GM19193 (cell line): Measurements from ENCODE around the gene TUBA8.

Experiments used
- POLR2A ChIP-seq: IDR thresholded peaks from 4 replicates; pipeline ENCODE4 v1.6.1; 2011; ENCODE audit not compliant: insufficient read depth, insufficient read length; ENCODE audit errors: extremely low read depth

The TUBA8 gene

DNA sequence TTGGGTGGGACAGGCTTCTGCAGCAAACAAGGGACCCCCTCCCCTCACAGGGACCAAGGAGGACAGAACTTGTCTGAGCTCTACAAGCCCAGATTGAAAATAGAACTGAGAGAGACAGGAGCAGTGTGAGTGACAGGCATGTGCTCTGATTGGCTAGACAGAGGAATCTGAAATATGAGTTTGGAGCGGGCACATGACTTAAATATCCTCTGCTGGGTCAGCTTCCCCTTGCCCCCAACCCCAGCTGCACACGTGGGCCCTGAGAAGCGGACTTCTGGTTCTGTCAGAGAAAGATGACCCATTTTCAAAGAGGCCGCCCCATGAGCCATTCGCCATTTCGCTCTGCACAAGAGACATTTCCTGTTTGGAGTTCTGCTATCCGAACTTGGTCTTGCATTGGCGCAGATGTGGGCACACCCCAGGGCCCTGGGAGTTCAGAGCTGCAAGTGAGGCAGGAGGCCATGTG, 5.3 kb downstream of the TUBA8 start:
- TF ChIP-seq POLR2A, result no peak

DNA sequence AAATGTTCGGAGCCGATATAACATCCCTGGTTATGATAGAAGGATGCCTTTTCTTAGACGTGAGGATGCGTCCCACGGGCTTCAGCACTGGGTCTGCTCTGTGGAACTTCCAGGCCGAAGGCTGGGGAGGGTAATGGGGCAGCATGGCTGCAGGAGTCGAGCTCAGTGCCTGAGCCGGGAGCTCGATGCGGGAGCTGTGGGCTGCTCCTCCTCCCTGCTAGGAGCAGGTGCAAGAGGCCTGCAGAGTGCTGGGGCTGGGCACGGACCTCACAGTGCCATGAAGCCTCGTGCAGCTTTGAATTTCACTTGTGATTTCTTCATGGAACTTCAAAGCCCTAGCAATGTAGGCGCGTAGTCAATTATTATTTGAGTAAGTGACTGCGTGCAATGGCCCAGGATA, 6.0 kb downstream of the TUBA8 start:
- TF ChIP-seq POLR2A, result no peak

DNA sequence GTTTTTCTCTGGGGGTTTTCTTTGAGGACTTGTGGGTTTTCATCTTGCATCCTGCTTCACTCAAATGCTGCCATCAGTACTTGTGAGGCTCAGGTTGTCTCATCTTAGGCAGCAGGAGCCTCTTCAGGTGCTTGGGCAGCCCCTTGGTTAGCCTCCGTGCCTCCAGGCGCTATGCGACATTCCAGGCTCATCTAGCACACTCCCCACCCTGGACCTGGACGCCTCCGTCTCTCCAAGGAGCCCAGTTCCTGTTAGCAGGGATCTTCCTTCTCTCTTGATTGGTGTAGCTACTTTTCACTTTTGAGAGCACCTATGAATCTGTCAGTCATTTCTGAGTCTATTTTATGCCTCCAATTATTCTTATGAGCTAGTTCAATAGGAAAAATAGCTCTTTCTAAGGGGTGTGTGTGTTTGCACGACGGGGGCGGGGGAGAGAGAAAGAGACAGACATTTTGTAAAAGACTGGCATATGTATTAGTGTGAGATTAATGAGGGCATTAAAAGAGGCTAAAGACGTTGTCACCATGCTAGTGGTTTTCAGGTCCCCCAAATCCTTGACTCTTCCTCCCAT, 7.8 kb downstream of the TUBA8 start:
- TF ChIP-seq POLR2A, result no peak

DNA sequence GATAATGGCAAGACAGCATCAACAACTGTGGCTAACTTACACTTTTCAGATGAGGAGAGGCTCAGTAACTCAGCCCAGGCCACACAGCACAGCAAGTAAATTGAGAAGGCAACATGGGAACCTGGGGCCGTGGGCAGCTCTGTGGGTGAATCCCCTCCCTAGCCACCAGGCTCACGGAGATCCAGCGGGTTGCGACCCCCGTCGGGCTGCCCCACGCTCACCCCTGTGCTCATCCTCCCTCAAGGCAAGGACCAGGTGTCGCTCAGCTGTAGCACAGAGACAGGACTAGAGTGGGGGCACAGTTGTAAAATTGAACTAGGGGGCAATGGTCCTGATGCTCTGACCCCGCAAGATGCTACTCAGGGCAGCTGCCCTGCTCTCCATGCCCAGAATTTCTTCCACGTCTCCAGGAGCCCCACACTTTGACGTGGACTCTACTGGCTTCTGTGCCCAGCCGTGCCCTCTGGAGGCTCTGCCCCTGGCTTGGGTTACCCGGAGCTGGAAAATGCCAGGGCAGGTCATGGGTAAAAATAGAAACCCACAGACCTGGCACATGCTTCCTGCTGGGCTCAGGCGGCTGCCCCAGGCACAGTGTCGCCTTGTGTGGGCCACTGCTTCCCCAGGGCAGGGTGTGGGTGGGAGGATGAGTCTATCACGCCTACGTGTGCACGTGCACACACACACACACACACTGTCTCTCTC, 9.0 kb downstream of the TUBA8 start:
- TF ChIP-seq POLR2A, result no peak

DNA sequence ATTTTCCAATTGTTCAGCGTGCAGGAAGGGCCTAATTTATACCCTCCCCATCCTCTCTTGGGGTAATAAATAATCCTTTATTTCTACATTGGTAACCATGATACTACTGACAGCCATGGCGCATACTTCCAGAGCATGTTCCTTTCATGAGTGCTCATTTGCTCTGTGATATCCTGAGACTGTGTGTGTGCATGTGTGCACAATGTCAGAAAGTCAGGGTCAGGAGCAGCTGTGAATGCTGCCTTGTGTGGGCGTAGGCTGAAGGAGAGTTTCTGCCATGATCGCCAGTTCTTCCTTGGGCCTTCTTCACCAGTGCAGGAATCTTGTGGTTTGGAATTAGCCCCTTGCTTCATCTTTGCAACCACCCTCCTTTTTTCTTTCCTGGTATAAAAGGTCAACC, 10.2 kb downstream of the TUBA8 start:
- no peak for TF ChIP-seq POLR2A

DNA sequence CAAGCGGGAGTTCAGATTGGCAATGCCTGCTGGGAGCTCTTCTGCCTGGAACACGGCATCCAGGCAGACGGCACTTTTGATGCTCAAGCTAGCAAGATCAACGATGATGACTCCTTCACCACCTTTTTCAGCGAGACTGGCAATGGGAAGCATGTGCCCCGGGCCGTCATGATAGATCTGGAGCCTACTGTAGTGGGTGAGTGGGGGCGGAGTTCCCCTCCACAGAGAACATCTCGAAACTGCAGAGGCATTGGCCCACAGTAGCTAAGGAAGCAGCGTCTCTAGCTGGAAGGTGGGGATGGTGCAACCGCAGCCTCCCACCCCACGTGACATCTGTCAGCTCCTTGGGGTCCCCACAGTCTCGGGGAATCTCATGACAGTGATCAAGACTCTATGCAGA, 10.9 kb downstream of the TUBA8 start:
- TF ChIP-seq POLR2A, result no peak

DNA sequence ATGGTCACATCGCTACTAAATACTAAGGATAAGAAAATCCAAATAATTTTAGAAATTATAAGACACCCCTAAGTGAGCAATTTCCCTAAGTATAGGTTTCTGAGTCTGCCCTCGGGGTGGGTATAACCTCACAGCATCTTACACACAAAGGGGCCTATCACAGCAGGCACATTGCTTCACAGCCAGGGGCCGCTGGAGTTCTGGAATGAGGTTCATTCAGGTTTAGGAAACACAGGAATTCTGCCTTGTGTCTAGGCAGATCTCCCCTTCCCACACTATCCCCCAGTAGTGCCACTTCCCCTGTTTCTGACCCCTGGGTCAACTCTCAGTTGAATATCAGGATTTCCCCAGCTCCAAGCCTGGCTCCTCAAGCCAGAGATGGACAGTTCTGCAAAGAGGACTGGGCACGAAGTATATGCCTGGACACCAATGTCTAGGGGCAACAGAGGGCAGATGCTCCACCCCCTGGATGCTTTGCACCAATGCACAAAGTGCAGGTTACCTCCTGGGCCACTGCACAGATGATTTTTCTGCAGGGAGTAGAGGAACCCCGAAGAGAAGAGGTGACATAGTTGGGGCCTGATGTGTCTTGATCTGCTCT, 11.4 kb downstream of the TUBA8 start:
- no peak for TF ChIP-seq POLR2A

DNA sequence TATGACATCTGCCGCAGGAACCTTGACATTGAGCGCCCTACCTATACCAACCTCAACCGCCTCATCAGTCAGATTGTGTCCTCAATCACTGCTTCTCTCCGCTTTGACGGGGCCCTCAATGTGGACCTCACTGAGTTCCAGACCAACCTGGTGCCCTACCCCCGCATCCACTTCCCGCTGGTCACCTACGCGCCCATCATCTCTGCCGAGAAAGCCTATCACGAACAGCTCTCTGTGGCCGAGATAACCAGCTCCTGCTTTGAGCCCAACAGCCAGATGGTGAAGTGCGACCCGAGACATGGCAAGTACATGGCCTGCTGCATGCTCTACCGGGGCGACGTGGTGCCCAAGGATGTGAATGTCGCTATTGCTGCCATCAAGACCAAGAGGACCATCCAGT, 16.0 kb downstream of the TUBA8 start:
- no peak for TF ChIP-seq POLR2A

DNA sequence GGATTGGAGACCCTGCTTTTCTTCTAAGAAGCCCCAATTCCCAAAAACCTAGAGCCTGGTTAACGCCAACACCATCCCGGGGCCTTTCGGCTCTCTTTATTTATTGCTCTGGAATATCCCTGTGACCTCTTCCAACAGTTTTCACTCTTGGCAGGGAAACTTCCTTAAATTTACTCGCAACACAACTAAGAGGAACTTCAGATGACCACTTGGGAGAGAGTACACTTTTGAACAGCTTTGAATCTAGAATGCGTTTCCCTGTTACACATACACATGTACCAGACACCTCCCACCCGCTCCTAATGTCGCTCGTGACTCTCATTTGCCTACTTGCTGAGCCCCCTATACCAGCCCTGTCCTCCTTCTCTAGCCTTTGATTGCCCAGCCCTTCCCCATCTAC, 19.4 kb downstream of the TUBA8 start:
- TF ChIP-seq POLR2A, result no peak

DNA sequence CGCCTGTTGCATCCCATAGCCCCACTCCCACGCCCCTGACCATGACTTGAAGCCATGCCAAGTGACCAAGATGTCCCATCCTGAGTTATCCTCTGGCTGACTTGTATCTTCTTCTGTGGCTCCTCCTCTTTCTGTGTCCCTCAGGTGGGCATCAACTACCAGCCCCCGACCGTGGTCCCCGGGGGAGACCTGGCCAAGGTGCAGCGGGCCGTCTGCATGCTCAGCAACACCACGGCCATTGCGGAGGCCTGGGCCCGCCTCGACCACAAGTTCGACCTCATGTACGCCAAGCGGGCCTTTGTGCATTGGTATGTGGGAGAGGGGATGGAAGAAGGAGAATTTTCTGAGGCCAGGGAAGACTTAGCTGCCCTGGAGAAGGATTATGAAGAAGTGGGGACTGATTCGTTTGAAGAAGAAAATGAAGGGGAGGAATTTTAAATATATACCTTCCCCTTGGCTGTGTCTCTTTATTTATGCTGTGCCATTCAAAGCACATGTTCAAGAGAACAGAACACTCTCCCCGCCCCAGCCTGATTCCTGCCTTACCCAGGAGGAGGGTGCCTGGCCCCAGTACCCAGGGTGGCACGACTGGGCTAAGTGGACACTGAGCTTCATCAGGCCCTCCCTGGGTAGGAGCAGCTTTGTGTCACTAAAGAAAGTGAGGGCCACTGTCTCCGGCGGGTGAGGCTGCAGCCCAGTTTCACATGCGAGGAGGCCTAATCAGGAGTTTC, 20.3 kb downstream of the TUBA8 start:
- no peak for TF ChIP-seq POLR2A

DNA sequence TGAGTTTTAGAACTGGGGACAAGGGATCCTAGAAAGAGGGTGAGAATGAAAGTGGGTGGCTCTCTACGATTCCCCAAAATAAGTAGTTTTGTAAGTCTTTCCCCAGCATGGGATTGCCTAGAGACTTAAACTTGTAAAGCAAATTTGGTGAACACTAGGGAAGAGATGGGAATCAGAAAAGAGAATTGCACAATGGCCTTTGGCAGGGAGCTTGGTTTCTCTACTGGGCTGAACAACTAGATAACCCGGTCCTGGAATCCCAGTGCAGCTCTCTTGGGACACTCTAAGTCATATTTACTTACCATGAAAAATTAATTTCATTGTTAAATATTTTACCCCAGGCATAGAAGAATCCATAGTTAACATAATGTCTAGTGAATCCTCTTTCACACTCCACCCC, 22.8 kb downstream of the TUBA8 start:
- no peak for TF ChIP-seq POLR2A

DNA sequence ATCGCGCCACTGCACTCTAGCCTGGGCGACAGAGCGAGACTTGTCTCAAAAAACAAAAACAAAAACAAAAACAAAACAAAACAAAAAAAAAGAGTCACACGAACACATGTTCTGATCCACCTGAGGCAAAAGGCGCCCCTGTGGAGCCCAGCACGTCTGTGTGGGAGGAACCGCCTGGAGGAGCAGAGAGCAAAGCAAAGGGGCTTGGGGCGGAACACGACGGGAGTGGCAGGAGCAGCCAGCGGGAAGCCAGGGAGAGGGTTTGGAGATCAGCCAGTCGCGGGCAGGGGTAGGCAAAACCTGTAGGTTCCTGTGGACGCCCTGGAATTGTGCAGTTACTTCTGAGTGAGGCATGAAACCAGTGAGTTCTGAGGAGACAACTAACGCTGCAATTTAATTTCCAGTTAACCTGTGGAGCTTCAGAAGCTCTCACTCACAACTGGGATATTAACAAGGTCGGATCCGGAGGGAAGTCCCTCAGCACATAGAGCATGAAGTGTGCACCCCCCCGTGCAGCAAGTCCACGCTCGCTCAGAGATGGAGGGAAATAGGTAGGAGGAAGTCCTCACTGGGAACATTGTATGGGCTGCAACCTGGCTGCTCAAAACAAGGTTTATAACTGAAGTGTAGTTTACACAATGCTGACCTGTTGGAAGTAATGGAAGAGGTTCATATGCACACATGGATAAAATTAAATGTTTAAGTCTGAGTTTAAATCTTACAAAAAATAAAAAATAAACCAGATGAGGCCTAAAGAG, 26.1 kb downstream of the TUBA8 start:
- no peak for TF ChIP-seq POLR2A

DNA sequence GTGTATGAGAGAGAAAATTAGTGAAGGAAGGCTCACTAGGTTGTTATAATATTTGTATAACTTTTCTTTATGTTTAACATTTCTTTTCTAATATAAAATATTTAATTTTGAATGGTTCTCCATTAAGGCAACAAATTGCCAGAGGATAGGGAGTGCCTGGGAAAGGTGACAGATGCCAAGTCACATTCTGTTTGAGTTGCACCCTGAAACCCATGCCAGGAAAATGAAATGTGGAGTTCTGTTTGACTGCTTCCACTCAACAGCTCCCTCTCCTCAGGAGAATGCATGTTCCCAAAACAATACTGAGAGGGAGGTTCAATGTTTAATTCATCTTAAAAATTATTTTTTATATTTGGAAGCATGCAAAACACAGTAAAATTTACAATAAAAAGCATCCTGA, 33.5 kb downstream of the TUBA8 start:
- no peak for TF ChIP-seq POLR2A

DNA sequence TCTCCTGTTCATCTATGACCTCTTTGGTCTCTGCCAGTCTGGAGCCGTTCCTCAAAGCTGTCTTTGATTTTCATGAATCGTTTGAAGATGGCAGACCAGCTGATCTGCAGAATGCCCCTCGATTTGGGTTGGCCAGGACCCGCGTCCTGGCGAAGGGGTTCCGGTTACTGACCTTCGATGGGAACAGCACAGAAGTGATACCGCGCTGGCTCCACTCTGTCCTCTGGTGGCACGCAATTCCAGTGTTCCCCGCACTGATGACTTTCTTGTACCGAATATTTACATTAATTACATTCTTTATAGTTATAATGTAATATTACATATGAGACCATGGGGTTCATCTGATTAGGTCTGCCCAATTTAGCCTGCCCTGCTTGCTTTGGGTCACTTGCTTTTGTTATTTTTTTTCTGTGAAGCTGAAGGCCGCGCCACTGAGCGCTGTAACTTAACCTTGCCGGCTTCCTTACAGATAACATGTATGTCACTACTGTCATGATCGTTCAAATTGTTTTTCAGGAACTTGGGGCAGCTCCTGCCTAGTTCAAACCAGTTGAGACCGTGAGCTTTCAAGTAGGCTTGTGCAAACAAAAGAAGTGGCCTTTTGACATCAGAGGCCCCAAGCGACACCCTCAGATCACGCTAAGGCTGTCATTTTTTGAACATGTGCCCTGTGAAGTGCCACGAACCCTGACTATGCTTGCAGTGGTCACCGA, 35.2 kb downstream of the TUBA8 start:
- TF ChIP-seq POLR2A, result no peak

DNA sequence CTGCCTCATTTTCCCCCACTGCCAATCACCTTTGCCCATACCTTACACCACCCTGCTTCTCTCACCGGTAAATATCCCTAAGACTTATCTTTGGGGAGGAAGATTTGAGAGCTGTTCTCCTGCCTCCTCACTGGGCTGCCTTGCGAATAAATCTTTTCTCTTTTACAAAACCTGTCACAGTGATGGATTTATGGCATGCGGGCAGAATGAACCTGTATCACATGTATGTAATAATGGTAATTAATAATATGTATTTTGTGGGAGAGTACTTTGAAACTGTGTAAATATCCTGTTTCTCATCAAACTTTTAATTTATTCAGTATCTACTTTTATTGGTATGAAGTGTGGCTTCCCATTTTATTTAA, 35.8 kb downstream of the TUBA8 start:
- TF ChIP-seq POLR2A, result no peak

DNA sequence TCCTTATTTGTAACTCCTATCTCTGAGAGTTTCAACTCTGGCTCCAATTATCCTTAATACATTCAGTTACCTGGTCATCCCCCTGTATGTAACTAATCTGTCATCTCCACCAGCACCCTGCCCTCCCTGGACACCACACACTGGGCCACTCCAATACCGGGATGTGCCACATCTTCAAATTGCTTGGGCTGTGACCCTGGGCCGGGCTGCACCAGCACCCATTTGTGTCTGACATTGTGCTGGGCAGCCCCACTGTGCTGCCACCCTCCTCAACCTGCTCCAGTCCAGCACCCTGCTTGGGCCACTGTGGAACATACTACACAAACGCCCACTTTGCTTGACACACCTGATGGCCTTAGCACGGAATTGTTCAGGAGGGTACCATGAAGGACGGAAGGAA, 37.2 kb downstream of the TUBA8 start:
- TF ChIP-seq POLR2A, result no peak
